Stimulated activated naive CD8-positive, alpha-beta T cell treated with anti-CD3 and anti-CD28 coated beads, Interleukin-15, amount 100 ng/mL, for 72 hours (primary cell): Measurements from ENCODE around the gene CCNF.

Experiments
- ATAC-seq: fragments of 150-1000 bp; cut with Tn5 transposase; 2 replicates; pipeline ENCODE4 v1.10.0; 2021; ENCODE audit warnings: mild to moderate bottlenecking, moderate library complexity
- DNase-seq, 2 donors: peaks; one replicate each; pipeline ENCODE4 v3.0.0; 2021 to 2022
- H3K27ac Mint-ChIP-seq, 2 donors: one replicate each; pipeline ENCODE4 v1.8.0; 2022; ENCODE audit warnings: mild to moderate bottlenecking in 2 of 2, mixed read lengths in 2 of 2, moderate library complexity in 2 of 2
- H3K27me3 Mint-ChIP-seq: one replicate; pipeline ENCODE4 v1.8.0; 2022; ENCODE audit warnings: mixed read lengths
- H3K4me1 Mint-ChIP-seq: one replicate; pipeline ENCODE4 v1.8.0; 2022; ENCODE audit warnings: mild to moderate bottlenecking, mixed read lengths
- H3K4me3 Mint-ChIP-seq, 2 donors: one replicate each; pipeline ENCODE4 v1.8.0; 2022; ENCODE audit warnings: mild to moderate bottlenecking in 2 of 2, mixed read lengths in 2 of 2, moderate library complexity in 1 of 2
- H3K9me3 Mint-ChIP-seq, 2 donors: one replicate each; pipeline ENCODE4 v1.8.0; 2022; ENCODE audit warnings: mixed read lengths in 2 of 2

The CCNF gene

DNA sequence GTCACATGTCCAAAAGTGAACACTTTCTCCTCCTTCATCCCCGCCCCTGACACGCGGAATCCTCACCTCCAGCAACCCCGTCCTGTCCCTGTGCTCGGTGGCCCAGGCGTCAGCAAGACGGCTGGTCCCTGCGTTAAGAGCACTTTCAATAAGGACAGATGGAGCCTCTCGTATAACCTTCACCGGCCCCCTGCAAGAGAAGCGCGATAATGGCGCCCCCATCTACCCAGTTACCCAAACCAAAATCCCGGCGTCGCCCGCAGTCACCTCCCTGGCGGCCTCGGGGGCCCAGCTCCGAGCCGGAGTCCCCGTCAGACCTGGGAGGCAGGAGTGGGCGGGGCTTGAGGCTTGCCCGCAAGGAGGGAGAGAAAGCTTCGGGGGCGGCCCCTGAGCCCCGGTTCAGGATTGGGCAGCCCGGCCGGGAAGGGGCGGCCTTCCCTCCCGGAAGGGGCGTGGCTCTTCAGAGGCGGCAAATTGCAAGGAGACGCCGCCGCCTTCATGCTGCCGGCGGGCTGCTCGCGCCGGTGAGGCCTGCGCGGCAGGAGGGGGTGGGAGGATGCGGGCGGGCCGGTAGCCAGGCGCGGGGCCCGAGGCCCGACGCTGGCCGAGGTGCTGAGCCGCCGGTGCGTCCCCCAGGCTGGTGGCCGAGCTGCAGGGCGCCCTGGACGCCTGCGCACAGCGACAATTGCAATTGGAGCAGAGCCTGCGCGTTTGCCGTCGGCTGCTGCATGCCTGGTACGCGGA, 30.6 kb downstream of the CCNF start, which contains the start of gene TEDC2:
TEDC2 (plus strand) TSS at position 463 of the 744 bp plus-strand sequence; CDS start at position 499, 36 bp downstream.
- peak within 1 kb of the TSS; percentile 63 to 91 for H3K27ac Mint-ChIP-seq
- H3K4me1 Mint-ChIP-seq = peaks cover 30% of the 10 kb centered on the region
- H3K27me3 Mint-ChIP-seq = no peaks in the 10 kb centered on the region
- no peaks in the 10 kb centered on the region for H3K9me3 Mint-ChIP-seq
- DNase-seq = peak; percentile 97
- H3K4me3 Mint-ChIP-seq = peak within 1 kb of the TSS; percentile 83 to 86
- ATAC-seq = peak; percentile 96

DNA sequence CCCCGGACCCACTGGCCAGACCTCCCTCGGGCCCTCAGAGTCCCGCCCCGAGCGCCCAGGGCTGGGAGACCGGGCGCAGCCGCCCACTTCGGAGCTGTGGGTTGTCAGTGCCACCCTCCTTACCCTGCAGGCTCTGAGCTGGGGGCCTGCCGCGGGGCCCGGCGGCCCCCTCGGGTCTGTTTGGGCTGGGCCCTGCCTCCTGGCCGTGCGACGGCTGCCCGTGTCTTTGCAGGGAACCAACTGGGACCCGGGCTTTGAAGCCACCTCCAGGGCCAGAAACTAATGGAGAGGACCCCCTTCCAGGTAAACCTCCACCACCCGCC, 31.1 kb downstream of the CCNF start:
- DNase-seq (no peak), ATAC-seq (no peak)
- peaks cover 30% of the 10 kb centered on the region for H3K4me1 Mint-ChIP-seq
- H3K27ac Mint-ChIP-seq = no peak overlapping the region
- no peaks in the 10 kb centered on the region for H3K27me3 Mint-ChIP-seq
- H3K4me3 Mint-ChIP-seq = peak overlapping the region; percentile 64 to 79
- H3K9me3 Mint-ChIP-seq = no peaks in the 10 kb centered on the region

DNA sequence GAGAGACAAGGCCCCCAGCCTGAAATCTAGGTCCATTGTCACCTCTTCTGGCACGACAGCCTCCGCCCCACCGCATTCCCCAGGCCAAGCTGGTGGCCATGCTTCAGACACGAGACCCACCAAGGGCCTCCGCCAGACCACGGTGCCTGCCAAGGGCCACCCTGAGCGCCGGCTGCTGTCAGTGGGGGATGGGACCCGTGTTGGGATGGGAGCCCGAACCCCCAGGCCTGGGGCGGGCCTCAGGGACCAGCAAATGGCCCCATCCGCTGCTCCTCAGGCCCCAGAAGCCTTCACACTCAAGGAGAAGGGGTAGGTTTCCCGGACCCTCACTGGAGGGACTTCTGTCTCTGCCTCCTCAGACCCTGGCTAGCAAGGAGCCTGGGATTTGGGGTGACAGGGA, 31.7 kb downstream of the CCNF start:
- DNase-seq (no peak), ATAC-seq (no peak)
- Mint-ChIP-seq H3K27me3 (no peaks in the 10 kb centered on the region), H3K27ac (no peak overlapping the region), H3K4me3 (peak overlapping the region; percentile 64 to 79), H3K4me1 (peaks cover 30% of the 10 kb centered on the region), H3K9me3 (no peaks in the 10 kb centered on the region)

- Mint-ChIP-seq H3K9me3 (no peaks in the 10 kb centered on the region), H3K4me1 (peaks cover 34% of the 10 kb centered on the region), H3K27me3 (peaks cover 8% of the 10 kb centered on the region), H3K27ac (peak overlapping the region in 1 of 2 donors; percentile 19), H3K4me3 (peak overlapping the region in 1 of 2 donors; percentile 21)
- ATAC-seq = no peak
- no peak for DNase-seq
Measured at GRCh38 chr16:2462031-2462866, 33.0 kb downstream of the CCNF start.

GRCh38 chr16:2464333-2464732, 35.1 kb downstream of the CCNF start:
- no peak for DNase-seq
- Mint-ChIP-seq H3K27me3 (peaks cover 27% of the 10 kb centered on the region), H3K9me3 (no peaks in the 10 kb centered on the region), H3K4me3 (no peak overlapping the region), H3K27ac (no peak overlapping the region), H3K4me1 (peaks cover 39% of the 10 kb centered on the region)
- no peak for ATAC-seq

GRCh38 chr16:2465653-2466415, 36.6 kb downstream of the CCNF start:
- H3K4me1 Mint-ChIP-seq = peaks cover 46% of the 10 kb centered on the region
- no peaks in the 10 kb centered on the region for H3K9me3 Mint-ChIP-seq
- DNase-seq (no peak), ATAC-seq (no peak)
- no peak overlapping the region for H3K27ac Mint-ChIP-seq
- no peak overlapping the region for H3K4me3 Mint-ChIP-seq
- H3K27me3 Mint-ChIP-seq = peaks cover 41% of the 10 kb centered on the region

GRCh38 chr16:2466667-2467527, 37.6 kb downstream of the CCNF start:
- Mint-ChIP-seq H3K27ac (no peak overlapping the region), H3K9me3 (no peaks in the 10 kb centered on the region), H3K4me3 (peak overlapping the region in 1 of 2 donors; percentile 64), H3K27me3 (peaks cover 45% of the 10 kb centered on the region), H3K4me1 (peaks cover 41% of the 10 kb centered on the region)
- no peak for DNase-seq
- ATAC-seq = no peak

GRCh38 chr16:2467528-2468232, 38.4 kb downstream of the CCNF start:
- peak overlapping the region; percentile 61 to 80 for H3K4me3 Mint-ChIP-seq
- no peaks in the 10 kb centered on the region for H3K9me3 Mint-ChIP-seq
- H3K4me1 Mint-ChIP-seq = peaks cover 42% of the 10 kb centered on the region
- no peak overlapping the region for H3K27ac Mint-ChIP-seq
- H3K27me3 Mint-ChIP-seq = peaks cover 52% of the 10 kb centered on the region
- DNase-seq (no peak), ATAC-seq (peak; percentile 36)

- no peak for DNase-seq
- ATAC-seq = peak; percentile 52
- H3K9me3 Mint-ChIP-seq = no peaks in the 10 kb centered on the region
- peak overlapping the region; percentile 61 to 80 for H3K4me3 Mint-ChIP-seq
- peaks cover 48% of the 10 kb centered on the region for H3K4me1 Mint-ChIP-seq
- H3K27me3 Mint-ChIP-seq = peaks cover 58% of the 10 kb centered on the region
- H3K27ac Mint-ChIP-seq = no peak overlapping the region
Measured at GRCh38 chr16:2468233-2468724, 39.0 kb downstream of the CCNF start.

DNA sequence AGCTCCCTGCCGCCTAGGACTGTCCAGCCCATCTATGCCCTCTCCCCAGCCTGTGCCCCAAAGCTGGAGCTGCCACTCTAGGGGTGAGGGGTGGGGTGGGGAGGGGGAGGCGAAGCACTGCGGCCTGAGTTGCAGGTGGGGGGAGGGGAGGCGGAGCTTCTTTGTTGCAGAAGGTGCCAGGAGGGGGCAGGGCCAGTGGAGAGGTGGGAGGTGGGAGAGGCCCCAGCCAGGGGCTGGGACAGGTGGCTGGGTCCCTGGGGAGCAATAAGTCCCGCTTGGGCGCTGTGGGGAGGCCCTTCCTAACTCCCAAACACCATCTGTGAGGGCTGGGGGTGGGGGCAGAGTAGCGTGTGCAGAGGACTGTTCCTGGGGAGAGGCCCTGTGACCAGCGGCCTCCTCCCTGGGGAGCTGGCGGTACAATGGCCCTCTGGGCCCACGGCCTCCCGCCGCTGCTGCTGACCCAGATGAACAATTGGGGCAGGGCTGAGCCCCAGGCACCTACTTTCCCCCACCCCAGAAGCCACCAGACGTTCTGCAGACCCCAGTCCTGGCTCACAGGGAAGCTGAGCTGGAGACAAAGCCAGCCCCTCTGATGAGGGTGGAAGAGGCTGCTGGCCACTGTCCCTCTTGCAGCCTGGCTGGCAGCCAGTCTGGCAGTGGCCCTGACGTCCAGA, 39.6 kb downstream of the CCNF start:
- Mint-ChIP-seq H3K4me3 (peak overlapping the region; percentile 61 to 80), H3K9me3 (no peaks in the 10 kb centered on the region), H3K27ac (no peak overlapping the region), H3K27me3 (peaks cover 61% of the 10 kb centered on the region), H3K4me1 (peaks cover 52% of the 10 kb centered on the region)
- ATAC-seq (peak; percentile 13), DNase-seq (no peak)

- ATAC-seq (no peak), DNase-seq (no peak)
- Mint-ChIP-seq H3K4me3 (peak overlapping the region in 1 of 2 donors; percentile 44), H3K27me3 (peaks cover 61% of the 10 kb centered on the region), H3K27ac (no peak overlapping the region), H3K9me3 (no peaks in the 10 kb centered on the region), H3K4me1 (peaks cover 52% of the 10 kb centered on the region)
Measured at GRCh38 chr16:2469399-2470233, 40.4 kb downstream of the CCNF start.

DNA sequence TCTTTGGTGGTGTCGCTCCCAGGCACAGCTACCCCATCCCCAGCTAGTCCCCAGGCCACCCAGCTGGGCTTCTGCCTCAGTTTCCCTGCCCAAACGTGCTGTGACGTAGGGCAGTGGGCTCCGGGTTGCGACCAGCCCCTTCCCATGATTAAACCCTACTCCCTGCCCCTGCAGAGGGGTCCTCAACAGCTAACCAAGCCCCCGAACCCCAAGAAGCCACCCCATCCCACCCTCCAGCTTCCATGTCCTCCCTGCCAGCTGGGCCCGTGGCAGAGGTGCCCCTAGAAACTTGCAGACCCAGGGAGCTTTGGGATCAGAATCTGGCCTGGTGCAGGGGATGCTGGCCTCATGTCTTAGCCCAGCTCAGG, 41.0 kb downstream of the CCNF start:
- ATAC-seq (no peak), DNase-seq (no peak)
- Mint-ChIP-seq H3K4me1 (peaks cover 52% of the 10 kb centered on the region), H3K27me3 (peaks cover 61% of the 10 kb centered on the region), H3K4me3 (peak overlapping the region in 1 of 2 donors; percentile 44), H3K9me3 (no peaks in the 10 kb centered on the region), H3K27ac (no peak overlapping the region)

GRCh38 chr16:2470603-2471015, 41.4 kb downstream of the CCNF start:
- ATAC-seq (no peak), DNase-seq (no peak)
- no peak overlapping the region for H3K4me3 Mint-ChIP-seq
- peaks cover 52% of the 10 kb centered on the region for H3K4me1 Mint-ChIP-seq
- H3K27me3 Mint-ChIP-seq = peaks cover 61% of the 10 kb centered on the region
- no peaks in the 10 kb centered on the region for H3K9me3 Mint-ChIP-seq
- no peak overlapping the region for H3K27ac Mint-ChIP-seq
